Left ventricle myocardium superior (tissue), 1 donor: Measurements from ENCODE around the gene BCAR3. TPM values are rescaled to one million over a fixed set of nuclear protein-coding genes. Genes with fewer than 3 reads are reported as not detected.

ENCODE experiments used
- ATAC-seq: fragments of 200-7000 bp; cut with Tn5 transposase; one replicate; pipeline ENCODE4 v1.9.1; 2020; ENCODE audit warnings: mild to moderate bottlenecking, moderate library complexity
- DNase-seq: peaks from one replicate; pipeline ENCODE4 v3.0.0-alpha.2; 2020
- intact Hi-C: fragments of 100-400 bp; cut with micrococcal nuclease; formaldehyde crosslinking; loops from one replicate; pipeline ENCODE4 v1.11.0; 2022
- total RNA-seq: library from RNA; stranded (reverse); fragmentation: NEBNext Ultra II Directional; extraction: Animal tissue kit (Norgen Biotek cat#: 25700); gene quantifications from one replicate; pipeline ENCODE4 v1.2.1, GENCODE V29; 2021
- donor health status: DM: no; HTN: yes; CAD: no; lungs with severe emphysema.

The BCAR3 gene
- total RNA-seq, 1 donor from 2014 or later: 15.2 TPM

- intact Hi-C loops: no loop called here
- ATAC-seq (no peak), DNase-seq (no peak)
These were observed 10.4 kb upstream of the BCAR3 start for GRCh38 chr1:93692026-93692425.

GRCh38 chr1:93690921-93691789 is 9.5 kb upstream of the BCAR3 start:
- DNase-seq: no peak
- ATAC-seq: no peak
- intact Hi-C loops: no loop called here

- intact Hi-C loops: no loop called here
- ATAC-seq: no peak
- DNase-seq: no peak
These were observed 8.7 kb upstream of the BCAR3 start for GRCh38 chr1:93690341-93690740.

- DNase-seq: no peak
- intact Hi-C loops: no loop called here
- ATAC-seq: no peak
These were observed 8.0 kb upstream of the BCAR3 start for GRCh38 chr1:93689521-93690223.

GRCh38 chr1:93687542-93687941 is 5.9 kb upstream of the BCAR3 start:
- intact Hi-C loops: no loop called here

GRCh38 chr1:93686504-93687250 is 5.0 kb upstream of the BCAR3 start:
- intact Hi-C loops: no loop called here
- ATAC-seq: peak; percentile 31
- no peak for DNase-seq

More at GRCh38 chr1:93687542-93687941, 5.9 kb upstream of the BCAR3 start:
- DNase-seq (no peak), ATAC-seq (no peak)

- DNase-seq (no peak), ATAC-seq (no peak)
- intact Hi-C loops: no loop called here
These were observed 4.3 kb upstream of the BCAR3 start for GRCh38 chr1:93685918-93686317.

GRCh38 chr1:93683234-93683633 is 1.6 kb upstream of the BCAR3 start:
- DNase-seq: no peak
- intact Hi-C loops: no loop called here
- no peak for ATAC-seq

GRCh38 chr1:93681989-93682412 is 364 bp upstream of the BCAR3 start:
- intact Hi-C loops: no loop called here
- no peak for ATAC-seq
- DNase-seq: no peak

- intact Hi-C loops: no loop called here
- ATAC-seq (peak; percentile 92), DNase-seq (peak; percentile 90)
These were observed 1.1 kb downstream of the BCAR3 start for GRCh38 chr1:93680420-93681100.

GRCh38 chr1:93680076-93680419 is 1.6 kb downstream of the BCAR3 start:
- intact Hi-C loops: no loop called here
- no peak for DNase-seq
- no peak for ATAC-seq

GRCh38 chr1:93679546-93679945 is 2.1 kb downstream of the BCAR3 start:
- no peak for DNase-seq
- intact Hi-C loops: loop anchor here (5.0 kb wide), 1 partner anchor 52 kb away; no protein-coding TSS in a partner anchor
- no peak for ATAC-seq

- intact Hi-C loops: loop anchor here (5.0 kb wide), 1 partner anchor 52 kb away; no protein-coding TSS in a partner anchor
- ATAC-seq: no peak
- no peak for DNase-seq
These were observed 2.6 kb downstream of the BCAR3 start for GRCh38 chr1:93678946-93679480.

GRCh38 chr1:93678491-93678890 is 3.1 kb downstream of the BCAR3 start:
- DNase-seq (no peak), ATAC-seq (no peak)
- intact Hi-C loops: loop anchor here (5.0 kb wide), 1 partner anchor 51 kb away; no protein-coding TSS in a partner anchor

- ATAC-seq: no peak
These were observed 3.9 kb downstream of the BCAR3 start for GRCh38 chr1:93677729-93678128.

GRCh38 chr1:93676427-93676826 is 5.2 kb downstream of the BCAR3 start:
- intact Hi-C loops: loop anchor here (5.0 kb wide), 1 partner anchor 49 kb away; no protein-coding TSS in a partner anchor
- peak; percentile 51 for DNase-seq
- peak; percentile 15 for ATAC-seq

More at GRCh38 chr1:93677729-93678128, 3.9 kb downstream of the BCAR3 start:
- no peak for DNase-seq
- intact Hi-C loops: loop anchor here (5.0 kb wide), 1 partner anchor 50 kb away; no protein-coding TSS in a partner anchor

GRCh38 chr1:93675931-93676330 is 5.7 kb downstream of the BCAR3 start:
- no peak for DNase-seq
- ATAC-seq: no peak
- intact Hi-C loops: loop anchor here (5.0 kb wide), 1 partner anchor 49 kb away; no protein-coding TSS in a partner anchor

- intact Hi-C loops: loop anchor here (5.0 kb wide), 1 partner anchor 48 kb away; no protein-coding TSS in a partner anchor
- ATAC-seq: peak; percentile 51
- DNase-seq: no peak
These were observed 6.4 kb downstream of the BCAR3 start for GRCh38 chr1:93675271-93675670.
